ENCODE results near the gene RPL37A. TPM values are rescaled to one million over a fixed set of nuclear protein-coding genes. Genes with fewer than 3 reads are reported as not detected.

RPL37A gene
- total RNA-seq, 2 experiments from 2014 or later, result 4,110 to 4,316 TPM

GRCh38 chr2:216505133-216506106 is 6.8 kb downstream of the RPL37A start:
- TF ChIP-seq, protein P1, sequence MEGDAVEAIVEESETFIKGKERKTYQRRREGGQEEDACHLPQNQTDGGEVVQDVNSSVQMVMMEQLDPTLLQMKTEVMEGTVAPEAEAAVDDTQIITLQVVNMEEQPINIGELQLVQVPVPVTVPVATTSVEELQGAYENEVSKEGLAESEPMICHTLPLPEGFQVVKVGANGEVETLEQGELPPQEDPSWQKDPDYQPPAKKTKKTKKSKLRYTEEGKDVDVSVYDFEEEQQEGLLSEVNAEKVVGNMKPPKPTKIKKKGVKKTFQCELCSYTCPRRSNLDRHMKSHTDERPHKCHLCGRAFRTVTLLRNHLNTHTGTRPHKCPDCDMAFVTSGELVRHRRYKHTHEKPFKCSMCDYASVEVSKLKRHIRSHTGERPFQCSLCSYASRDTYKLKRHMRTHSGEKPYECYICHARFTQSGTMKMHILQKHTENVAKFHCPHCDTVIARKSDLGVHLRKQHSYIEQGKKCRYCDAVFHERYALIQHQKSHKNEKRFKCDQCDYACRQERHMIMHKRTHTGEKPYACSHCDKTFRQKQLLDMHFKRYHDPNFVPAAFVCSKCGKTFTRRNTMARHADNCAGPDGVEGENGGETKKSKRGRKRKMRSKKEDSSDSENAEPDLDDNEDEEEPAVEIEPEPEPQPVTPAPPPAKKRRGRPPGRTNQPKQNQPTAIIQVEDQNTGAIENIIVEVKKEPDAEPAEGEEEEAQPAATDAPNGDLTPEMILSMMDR (IDR thresholded peaks at IDR 0.05), result no peak
- no peaks in the 10 kb centered on the region for H3K9me3 Mint-ChIP-seq
- H3K27me3 Mint-ChIP-seq, result no peaks in the 10 kb centered on the region
- peaks cover 72% of the 10 kb centered on the region for H3K36me3 Mint-ChIP-seq (ENCODE audit: low read depth)
- DNase-seq (no peak), ATAC-seq (peak; percentile 8)
- intact Hi-C loops (cut with micrococcal nuclease), result no loop called here
- POLR2A ChIA-PET, result interaction anchor here (0.7 to 1.9 kb wide), 13 partner anchors 9 to 290 kb away, joined by 3 to 7 read pairs (median 3); no protein-coding TSS in a partner anchor
- CTCF ChIA-PET, result interaction anchor here (1.1 to 5.3 kb wide), 4 partner anchors 10 to 14 kb away, joined by 4 to 40 read pairs (median 5); no protein-coding TSS in a partner anchor
- H3K27ac Mint-ChIP-seq, result peak overlapping the region; percentile 50
- H3K4me1 Mint-ChIP-seq (ENCODE audit: low read depth), result peaks cover 36% of the 10 kb centered on the region
- no peak overlapping the region for H3K4me3 Mint-ChIP-seq

DNA sequence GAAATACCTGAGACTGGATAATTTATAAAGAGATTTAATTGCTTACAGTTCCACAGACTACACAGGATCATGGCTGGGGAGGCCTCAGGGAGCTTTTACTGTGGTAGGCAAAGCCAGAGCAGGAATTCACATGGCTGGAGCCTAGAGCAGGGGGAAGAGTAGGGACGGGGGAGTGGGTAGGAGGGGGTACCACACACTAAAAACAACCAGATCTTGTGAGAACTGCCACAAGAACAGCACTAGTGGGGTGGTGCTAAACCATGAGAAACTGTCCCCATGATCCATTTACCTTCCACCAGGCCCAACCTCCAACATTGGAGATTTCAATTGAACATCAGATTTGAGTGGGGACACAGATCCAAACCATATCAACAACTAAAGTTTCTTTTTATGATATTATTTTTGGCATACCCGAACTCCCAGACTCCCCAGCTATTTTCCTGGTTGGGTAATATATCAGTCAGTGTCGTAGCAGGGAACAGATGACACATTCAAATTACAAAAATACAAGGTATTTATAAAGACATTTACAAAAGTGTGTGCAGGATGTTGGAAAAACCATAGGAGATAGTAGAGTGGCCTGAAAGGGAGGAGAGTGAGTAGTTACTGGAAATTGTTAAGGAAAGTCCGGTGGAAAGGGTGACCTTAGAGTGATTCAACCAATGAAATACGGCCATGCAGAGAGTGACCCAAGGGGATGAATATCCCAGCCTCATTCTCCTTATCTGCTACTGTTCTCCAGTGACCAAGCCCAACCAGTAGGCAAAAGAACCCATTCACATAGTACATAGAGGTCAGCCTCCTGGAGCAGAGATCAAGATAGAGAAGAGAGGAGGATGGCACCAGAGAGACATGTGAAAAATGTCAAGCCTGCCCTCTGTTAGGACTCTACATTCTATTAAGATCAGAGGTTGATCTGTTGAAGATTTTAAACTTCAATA is 8.8 kb downstream of the RPL37A start:
- H3K36me3 Mint-ChIP-seq (ENCODE audit: low read depth), result peaks cover 58% of the 10 kb centered on the region
- no peak for ATAC-seq
- no peaks in the 10 kb centered on the region for H3K27me3 Mint-ChIP-seq
- TF ChIP-seq, protein P1 (IDR thresholded peaks at IDR 0.05), result no peak
- no peaks in the 10 kb centered on the region for H3K9me3 Mint-ChIP-seq
- ChIA-PET CTCF (interaction anchor here (0.8 to 5.3 kb wide), 7 partner anchors 9 to 183 kb away, joined by 3 to 40 read pairs (median 5); no protein-coding TSS in a partner anchor), POLR2A (interaction anchor here (0.7 to 2.7 kb wide), 10 partner anchors 9 to 749 kb away, joined by 3 to 16 read pairs (median 3); partner anchors contain the start of gene RPL37A)
- H3K4me1 Mint-ChIP-seq (ENCODE audit: low read depth), result peaks cover 22% of the 10 kb centered on the region
- DNase-seq, result no peak
- H3K27ac Mint-ChIP-seq, result peak overlapping the region; percentile 4
- intact Hi-C loops (cut with micrococcal nuclease), result no loop called here
- no peak overlapping the region for H3K4me3 Mint-ChIP-seq

- H3K4me3 Mint-ChIP-seq, result no peak overlapping the region
- H3K9me3 Mint-ChIP-seq, result no peaks in the 10 kb centered on the region
- ChIA-PET POLR2A (interaction anchor here (1.1 to 2.7 kb wide), 3 partner anchors 10 to 156 kb away, joined by 3 to 16 read pairs (median 3); partner anchors contain the start of gene RPL37A), CTCF (interaction anchor here (1.0 to 5.3 kb wide), 4 partner anchors 11 to 182 kb away, joined by 3 to 40 read pairs (median 9); no protein-coding TSS in a partner anchor)
- TF ChIP-seq, protein P1 (IDR thresholded peaks at IDR 0.05), result no peak
- H3K27me3 Mint-ChIP-seq, result no peaks in the 10 kb centered on the region
- intact Hi-C loops (cut with micrococcal nuclease), result no loop called here
- H3K27ac Mint-ChIP-seq, result no peak overlapping the region
- no peak for DNase-seq
- H3K36me3 Mint-ChIP-seq (ENCODE audit: low read depth), result peaks cover 50% of the 10 kb centered on the region
- no peak for ATAC-seq
- H3K4me1 Mint-ChIP-seq (ENCODE audit: low read depth), result peaks cover 15% of the 10 kb centered on the region
These were observed 9.6 kb downstream of the RPL37A start for GRCh38 chr2:216508229-216508628.

- TF ChIP-seq, protein P1 (IDR thresholded peaks at IDR 0.05), result peak; percentile 73
- peak; percentile 58 for ATAC-seq
- intact Hi-C loops (cut with micrococcal nuclease), result no loop called here
These were observed 18.2 kb downstream of the RPL37A start for GRCh38 chr2:216516730-216517350.

More at GRCh38 chr2:216516730-216517350, 18.2 kb downstream of the RPL37A start:
- H3K4me1 Mint-ChIP-seq (ENCODE audit: low read depth), result no peaks in the 10 kb centered on the region
- H3K27ac Mint-ChIP-seq, result no peak overlapping the region
- DNase-seq, result no peak
- no peaks in the 10 kb centered on the region for H3K27me3 Mint-ChIP-seq
- POLR2A ChIA-PET, result interaction anchor here (1.1 kb wide), 1 partner anchor 11 kb away, joined by 5 read pairs; no protein-coding TSS in a partner anchor
- H3K36me3 Mint-ChIP-seq (ENCODE audit: low read depth), result peaks cover 9% of the 10 kb centered on the region
- CTCF ChIA-PET, result interaction anchor here (0.9 to 13.5 kb wide), 15 partner anchors 8 to 166 kb away, joined by 3 to 311 read pairs (median 4); partner anchors contain the start of gene RPL37A
- H3K9me3 Mint-ChIP-seq, result no peaks in the 10 kb centered on the region
- H3K4me3 Mint-ChIP-seq, result no peak overlapping the region

All from activated CD8-positive, alpha-beta T cell treated with anti-CD3 and anti-CD28 coated beads for 36 hours (primary cell).